Neural cell (in vitro differentiated cells): ENCODE data around the gene MAPK4.

ENCODE experiments used
- CTCF ChIP-seq: fragments of 450-650 bp; IDR thresholded peaks from 2 replicates; pipeline ENCODE4 v1.5.1; 2014; ENCODE audit warnings: antibody characterized with exemption, mild to moderate bottlenecking, moderate library complexity; ENCODE audit not compliant: poor library complexity, severe bottlenecking
- EP300 ChIP-seq: fragments of 450-650 bp; conservative IDR thresholded peaks from 2 replicates; pipeline ENCODE4 v1.6.1; 2014; ENCODE audit warnings: antibody characterized with exemption, mild to moderate bottlenecking, moderate library complexity; ENCODE audit not compliant: poor library complexity, severe bottlenecking
- EZH2 ChIP-seq: fragments of 200-600, 300-800 bp; shearing (Covaris generic), sonication (generic); IDR thresholded peaks from 2 replicates; pipeline ENCODE4 v1.6.1; 2014; ENCODE audit warnings: antibody characterized with exemption, low read length, borderline replicate concordance, mild to moderate bottlenecking; ENCODE audit not compliant: insufficient read depth, poor library complexity, severe bottlenecking
- MXI1 ChIP-seq: fragments of 450-650 bp; conservative IDR thresholded peaks from 2 replicates; pipeline ENCODE4 v1.6.1; 2014; ENCODE audit warnings: antibody characterized with exemption, mild to moderate bottlenecking; ENCODE audit not compliant: poor library complexity, severe bottlenecking
- POLR2AphosphoS5 ChIP-seq: IDR thresholded peaks from 2 replicates; pipeline ENCODE4 v1.6.1; 2012
- TAF1 ChIP-seq: IDR thresholded peaks from 2 replicates; pipeline ENCODE4 v1.6.1; 2012; ENCODE audit warnings: low read depth
- TF ChIP-seq, protein P1 (sequence below): IDR thresholded peaks from 2 replicates; pipeline ENCODE4 v1.6.1; 2012; ENCODE audit warnings: borderline replicate concordance

DNA sequence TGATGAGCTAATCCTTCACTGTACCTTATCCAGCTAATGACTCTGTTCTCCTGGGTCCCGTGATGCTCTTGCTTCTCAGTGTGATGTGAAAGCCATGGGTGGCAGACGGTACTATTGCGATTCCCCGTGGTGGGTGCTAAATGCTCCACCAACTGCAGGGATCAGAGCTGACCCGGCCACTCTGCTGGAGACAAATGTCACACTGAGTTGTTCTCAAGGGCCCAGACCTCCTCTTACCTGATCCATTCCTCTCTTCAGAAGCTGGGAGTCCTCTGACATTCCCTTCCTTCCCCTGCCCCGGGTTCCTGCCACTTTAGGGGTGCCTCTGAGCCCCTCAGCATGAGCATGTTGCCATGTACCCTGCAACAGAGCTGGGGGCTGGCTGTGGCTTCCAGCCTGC, 105.1 kb downstream of the MAPK4 start:
- TF ChIP-seq, protein P1, sequence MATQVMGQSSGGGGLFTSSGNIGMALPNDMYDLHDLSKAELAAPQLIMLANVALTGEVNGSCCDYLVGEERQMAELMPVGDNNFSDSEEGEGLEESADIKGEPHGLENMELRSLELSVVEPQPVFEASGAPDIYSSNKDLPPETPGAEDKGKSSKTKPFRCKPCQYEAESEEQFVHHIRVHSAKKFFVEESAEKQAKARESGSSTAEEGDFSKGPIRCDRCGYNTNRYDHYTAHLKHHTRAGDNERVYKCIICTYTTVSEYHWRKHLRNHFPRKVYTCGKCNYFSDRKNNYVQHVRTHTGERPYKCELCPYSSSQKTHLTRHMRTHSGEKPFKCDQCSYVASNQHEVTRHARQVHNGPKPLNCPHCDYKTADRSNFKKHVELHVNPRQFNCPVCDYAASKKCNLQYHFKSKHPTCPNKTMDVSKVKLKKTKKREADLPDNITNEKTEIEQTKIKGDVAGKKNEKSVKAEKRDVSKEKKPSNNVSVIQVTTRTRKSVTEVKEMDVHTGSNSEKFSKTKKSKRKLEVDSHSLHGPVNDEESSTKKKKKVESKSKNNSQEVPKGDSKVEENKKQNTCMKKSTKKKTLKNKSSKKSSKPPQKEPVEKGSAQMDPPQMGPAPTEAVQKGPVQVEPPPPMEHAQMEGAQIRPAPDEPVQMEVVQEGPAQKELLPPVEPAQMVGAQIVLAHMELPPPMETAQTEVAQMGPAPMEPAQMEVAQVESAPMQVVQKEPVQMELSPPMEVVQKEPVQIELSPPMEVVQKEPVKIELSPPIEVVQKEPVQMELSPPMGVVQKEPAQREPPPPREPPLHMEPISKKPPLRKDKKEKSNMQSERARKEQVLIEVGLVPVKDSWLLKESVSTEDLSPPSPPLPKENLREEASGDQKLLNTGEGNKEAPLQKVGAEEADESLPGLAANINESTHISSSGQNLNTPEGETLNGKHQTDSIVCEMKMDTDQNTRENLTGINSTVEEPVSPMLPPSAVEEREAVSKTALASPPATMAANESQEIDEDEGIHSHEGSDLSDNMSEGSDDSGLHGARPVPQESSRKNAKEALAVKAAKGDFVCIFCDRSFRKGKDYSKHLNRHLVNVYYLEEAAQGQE = no peak
- TF ChIP-seq TAF1 (no peak), CTCF (no peak), EZH2 (no peak), POLR2AphosphoS5 (no peak), EP300 (no peak), MXI1 (no peak)
